GM18520 (cell line): ENCODE results near the gene CFAP90.
A peak's percentile ranks its signal among the peaks of the same experiment; 100 is the strongest.

ENCODE experiments used
- ATAC-seq: cut with Tn5 transposase; IDR thresholded peaks from one replicate; pipeline ENCODE4 v1.9.1; 2021; ENCODE audit not compliant: unreplicated experiment

The CFAP90 gene, protein sequence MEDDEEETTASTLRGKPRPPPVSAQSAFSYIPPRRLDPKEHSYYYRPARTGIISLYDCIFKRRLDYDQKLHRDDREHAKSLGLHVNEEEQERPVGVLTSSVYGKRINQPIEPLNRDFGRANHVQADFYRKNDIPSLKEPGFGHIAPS

DNA sequence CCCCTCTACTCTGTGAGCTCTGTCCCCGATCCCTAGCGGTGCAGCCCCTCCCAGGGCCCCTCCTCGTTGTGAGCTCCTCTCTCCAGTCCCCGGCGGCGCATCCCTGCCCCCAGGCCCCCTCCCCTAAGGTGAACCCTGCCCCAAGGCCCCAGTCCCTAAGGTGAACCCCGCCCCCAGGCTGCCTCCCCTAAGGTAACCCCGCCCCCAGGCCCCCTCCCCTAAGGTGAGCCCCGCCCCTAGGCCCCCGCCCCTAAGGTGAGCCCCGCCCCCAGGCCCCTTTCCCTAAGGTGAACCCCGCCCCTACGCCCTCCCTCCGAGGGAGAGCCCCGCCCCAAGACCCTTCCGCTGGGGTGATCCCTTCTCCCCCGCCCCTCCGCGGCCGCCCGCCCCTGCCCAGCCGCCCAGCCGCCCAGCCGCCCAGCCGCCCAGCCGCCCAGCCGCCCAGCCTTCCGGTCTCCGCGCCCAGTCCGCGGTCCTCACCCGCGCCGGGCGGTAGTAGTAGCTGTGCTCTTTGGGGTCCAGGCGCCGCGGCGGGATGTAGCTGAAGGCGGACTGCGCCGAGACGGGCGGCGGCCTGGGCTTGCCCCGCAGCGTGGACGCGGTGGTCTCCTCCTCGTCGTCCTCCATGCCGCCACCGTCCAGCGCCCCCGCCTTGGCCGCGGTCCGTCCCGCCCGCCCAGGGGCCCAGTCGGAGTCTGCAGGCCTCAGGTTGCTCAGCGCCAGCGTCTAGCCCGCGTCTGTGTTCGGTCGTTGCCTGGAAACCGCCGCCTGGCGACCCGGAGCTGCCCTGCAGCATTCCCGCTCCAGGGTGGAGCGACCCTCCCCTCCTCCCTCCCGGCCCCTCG is at the start of gene CFAP90:
CFAP90 (minus strand) TSS at position 739 of the 845 bp plus-strand sequence; CDS start at position 627, 112 bp downstream.
- no peak for ATAC-seq

DNA sequence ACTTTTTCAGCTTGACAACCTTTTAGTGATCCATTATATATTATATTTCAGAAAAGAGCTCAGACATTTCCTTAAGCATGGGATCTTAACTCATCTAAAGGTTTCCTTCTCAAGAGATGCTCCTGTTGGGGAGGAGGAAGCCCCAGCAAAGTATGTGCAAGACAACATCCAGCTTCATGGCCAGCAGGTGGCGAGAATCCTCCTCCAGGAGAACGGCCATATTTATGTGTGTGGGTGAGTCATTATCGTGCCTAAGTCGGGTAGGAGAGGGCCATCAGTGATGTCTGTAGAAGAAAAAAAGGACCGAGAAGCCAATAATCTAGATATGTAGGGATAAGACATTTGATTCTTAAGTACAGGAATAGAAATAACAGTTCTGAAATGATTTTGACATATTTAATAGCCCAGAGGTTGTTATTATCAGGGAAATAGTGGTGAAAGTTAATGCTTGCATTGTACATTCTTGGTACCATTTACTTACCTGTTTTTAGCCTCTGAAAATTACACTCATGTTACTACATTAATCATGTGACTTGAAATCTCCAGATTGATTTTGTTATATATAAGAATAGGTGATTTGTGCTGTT is 46.2 kb upstream of the CFAP90 start:
- no peak for ATAC-seq

DNA sequence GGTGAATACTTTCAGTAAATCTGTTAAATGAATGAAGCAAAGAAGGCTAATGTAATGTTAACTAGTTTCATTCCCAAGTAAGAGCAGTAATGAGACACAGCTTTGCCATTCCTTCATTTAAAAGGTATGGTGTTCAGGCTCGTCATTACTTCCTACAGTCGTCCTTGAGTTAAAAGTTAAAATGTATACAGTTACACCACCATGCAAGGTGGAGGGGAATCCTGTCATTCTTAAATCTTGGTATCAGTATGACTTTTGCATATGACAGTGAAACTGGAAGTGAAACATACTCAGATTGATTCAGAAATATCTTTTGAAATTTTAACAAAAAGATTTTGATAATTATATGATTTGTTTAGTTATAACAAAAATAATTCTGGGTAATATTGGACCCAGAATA is 43.9 kb upstream of the CFAP90 start:
- peak; percentile 99 for ATAC-seq

DNA sequence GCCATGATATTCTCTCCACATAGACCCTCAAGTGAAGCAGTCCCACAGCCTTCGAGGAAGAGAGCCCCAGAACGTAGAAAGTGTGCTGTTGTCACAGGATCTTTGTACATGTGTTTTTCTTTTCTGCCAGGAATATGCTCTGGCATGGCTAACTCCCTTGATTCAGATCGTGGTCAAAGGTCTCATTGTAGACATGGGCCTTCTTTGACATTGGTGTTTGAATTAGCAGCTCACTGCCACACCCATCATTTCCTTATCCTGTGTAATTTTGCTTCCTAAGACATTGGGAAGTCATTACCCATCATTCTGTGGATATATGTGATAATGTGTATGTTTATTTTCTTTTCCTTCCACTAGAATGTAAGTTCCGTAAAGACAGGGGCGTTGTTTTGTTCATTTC is 43.5 kb upstream of the CFAP90 start:
- no peak for ATAC-seq

DNA sequence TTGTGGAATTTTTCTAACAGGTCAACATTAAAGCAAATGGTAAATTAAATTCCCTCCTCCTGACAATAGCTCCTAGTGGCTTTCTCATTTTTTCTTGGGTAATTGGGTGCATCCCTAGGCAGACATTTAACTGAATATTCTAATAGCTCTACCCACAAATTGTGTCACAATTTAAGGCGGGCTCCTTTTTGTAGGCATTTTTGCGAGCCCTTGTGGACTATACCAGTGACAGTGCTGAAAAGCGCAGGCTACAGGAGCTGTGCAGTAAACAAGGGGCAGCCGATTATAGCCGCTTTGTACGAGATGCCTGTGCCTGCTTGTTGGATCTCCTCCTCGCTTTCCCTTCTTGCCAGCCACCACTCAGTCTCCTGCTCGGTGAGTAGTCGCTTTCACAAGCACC is 38.0 kb upstream of the CFAP90 start:
- no peak for ATAC-seq

DNA sequence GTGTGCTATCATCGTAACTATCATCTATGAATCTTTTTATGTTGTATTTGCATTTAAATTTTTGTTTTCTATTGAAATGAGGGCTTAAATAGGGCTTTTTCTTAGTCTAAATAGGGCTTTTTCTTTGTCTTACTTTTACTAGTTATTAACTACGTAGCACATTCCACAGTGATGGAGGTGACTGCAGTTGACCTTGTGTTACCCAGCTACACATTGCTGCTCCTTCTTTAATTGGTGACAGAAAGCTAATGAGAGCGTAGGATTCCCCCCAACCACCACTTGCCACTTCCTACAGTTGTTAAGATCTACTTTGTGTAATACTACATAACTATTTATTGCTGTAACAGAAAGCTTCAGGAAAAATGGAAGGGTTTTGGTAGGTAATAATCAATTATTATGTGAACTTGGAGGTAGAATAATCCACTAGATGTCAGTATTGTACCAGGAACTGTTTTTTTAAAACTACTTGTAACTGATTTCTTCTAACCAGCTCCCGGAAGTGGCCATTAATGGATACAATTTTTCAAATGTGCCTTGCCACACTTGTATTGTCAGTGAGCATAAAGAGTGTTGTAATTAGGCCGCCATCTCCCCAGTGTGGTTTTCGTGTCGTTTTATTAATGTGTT is 36.0 kb upstream of the CFAP90 start:
- peak; percentile 63 for ATAC-seq

DNA sequence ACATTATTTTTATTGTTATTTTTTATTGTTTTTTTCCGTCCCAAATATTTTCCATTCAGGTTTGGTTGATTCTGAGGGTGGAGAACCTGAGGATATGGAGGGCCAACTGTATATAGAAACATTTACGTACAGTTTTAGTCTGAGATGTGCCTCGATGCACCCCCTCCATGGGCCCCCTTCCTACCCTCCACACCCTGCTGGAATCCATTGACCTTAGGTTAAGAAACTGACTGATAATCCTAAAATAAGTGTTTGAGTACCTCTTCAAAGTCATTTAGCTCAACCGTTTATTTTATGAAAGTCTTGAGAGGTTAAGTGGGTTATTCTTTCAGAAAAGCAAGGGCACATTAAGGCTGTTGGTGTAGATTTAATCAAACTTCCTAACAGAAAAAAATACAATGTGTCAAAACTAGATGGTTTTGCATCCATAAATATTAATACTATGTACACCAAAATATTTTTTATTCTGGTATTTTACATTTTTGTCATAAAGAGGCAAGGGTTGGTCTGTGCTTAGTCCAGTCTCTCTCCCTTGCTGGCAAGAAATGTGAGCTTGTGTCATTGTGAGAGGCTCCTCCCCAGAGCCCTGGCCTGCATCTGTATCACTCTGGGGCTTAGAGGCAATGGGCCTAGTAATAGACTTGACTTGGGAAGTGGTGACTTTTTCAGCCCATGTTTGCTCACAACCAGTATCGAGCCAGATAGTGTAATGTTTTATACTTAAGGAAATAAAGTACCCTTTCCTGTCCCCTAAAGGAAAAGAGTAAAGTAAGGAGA is 33.7 kb upstream of the CFAP90 start:
- no peak for ATAC-seq

DNA sequence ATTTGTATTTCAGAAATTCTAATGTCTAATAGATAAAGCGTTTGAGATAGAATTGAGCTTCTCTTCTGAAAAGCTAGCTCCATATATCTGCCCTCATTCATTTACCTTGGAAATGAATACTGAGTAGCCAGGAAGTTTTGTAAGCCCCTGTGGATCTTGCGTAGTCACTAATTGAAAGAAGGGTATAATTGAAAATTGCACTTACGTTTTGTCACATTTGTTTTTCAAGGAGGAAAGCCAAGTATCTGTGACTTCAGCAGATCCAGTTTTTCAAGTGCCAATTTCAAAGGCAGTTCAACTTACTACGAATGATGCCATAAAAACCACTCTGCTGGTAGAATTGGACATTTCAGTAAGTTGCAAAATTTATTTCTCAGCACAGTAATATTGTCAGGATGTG is 32.0 kb upstream of the CFAP90 start:
- ATAC-seq, result no peak

DNA sequence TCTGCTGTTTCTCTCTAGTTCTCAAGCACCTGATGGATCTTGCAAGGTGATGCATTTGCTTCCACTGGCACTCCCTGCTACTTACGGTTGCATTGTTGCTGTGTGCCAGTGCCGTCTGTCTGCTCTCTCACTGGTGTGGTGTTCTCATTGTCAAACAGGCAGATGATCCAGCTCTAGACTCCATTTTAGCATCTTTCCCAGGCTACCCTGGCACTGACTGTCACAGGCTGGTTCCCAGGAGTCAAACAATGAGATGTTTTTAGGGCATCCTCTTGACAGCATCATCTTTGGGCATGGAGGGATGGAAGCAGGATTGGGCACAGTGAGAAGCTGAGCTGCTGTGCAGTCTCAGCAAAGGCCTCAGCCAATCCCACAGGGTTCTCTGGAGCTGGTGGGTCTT is 30.9 kb upstream of the CFAP90 start:
- ATAC-seq, result no peak

DNA sequence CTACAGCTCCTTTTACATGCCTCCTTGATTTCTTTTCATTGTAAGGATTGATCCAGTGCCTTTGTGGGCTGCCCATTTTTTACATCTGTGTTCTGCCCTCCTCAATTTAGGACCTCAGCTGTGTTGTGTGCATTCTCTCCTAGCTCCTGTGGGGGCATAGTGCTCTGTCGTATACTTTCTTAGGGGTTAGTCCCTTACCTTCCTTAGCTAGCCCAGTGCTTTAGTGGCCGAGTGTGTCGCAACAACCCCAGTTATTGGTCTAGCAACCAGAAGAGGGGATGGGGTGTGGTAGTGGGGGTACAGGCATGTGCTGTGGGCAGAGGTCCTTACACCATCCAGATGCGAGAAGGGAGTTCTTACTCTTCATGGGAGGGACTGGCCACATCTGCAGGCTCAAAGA is 30.2 kb upstream of the CFAP90 start:
- no peak for ATAC-seq

DNA sequence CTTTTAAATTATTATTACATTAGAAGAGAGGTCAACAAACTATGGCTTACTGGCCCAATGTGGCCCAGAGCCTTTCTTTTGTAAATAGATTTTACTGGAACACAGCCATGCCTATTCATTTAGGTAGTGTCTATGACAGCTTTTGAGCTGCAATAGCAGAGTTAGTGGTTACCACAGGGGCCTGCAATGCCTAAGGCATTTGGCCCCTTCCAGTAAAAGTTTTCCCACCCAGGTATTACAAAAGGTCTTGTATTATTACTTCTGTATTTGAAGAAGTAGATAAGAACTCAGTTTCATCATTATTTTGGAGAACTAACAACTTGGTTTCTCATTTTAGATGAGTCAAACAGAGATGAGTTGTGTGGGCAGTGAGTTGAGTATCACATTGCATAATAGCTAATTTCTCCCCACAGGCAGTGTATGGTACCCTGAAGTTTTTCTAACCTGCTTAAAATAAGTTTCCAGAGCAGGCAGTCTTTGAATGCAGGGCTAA is 27.5 kb upstream of the CFAP90 start:
- peak; percentile 96 for ATAC-seq

DNA sequence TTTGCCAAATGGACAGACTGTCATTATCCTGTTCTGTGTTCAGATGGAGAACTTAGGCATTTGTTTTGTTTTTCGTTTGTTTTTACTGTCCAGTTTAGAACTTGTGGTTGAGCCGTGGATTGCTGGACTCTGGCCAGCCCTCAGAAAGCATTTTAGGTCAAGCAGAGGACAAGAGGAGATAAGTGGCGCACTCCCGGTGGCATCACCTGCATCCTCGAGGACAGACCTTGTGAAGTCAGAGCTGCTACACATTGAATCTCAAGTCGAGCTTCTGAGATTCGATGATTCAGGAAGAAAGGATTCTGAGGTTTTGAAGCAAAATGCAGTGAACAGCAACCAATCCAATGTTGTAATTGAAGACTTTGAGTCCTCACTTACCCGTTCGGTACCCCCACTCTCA is 26.9 kb upstream of the CFAP90 start:
- ATAC-seq, result no peak

DNA sequence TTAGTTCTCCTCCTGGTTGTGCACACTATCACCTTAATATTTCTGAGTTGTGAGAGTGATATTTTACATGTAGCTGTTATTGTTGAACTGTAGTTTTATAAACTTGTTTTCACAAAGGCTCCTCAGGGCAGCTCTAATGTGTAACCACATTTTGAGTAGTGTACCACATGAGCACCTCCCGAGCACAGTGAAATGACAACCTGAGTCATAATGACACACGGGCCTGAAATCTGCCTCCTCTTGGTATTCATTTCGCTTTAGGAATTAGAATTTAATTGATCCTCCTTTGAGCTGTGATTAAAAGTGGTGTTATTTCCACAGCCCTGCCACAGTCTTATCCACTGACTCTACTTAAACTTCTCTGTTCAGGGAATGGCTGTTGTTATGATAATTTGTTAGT is 25.9 kb upstream of the CFAP90 start:
- peak; percentile 39 for ATAC-seq

DNA sequence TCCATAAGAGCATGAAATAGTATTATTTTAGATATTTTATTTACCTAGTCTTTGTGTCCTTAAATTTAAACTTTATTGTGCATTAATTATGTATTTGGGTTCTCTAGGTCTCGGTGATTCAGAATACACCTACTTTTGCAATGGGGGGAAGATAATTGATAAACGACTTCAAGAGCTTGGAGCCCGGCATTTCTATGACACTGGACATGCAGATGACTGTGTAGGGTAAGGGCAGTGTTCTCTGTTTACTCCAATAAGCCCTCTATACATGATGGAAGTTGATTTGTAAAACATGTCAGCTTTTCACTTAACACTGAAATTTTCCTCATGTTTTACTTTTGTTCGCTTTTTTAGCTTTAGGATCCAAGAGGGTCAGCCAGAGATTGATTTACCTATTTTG is 24.2 kb upstream of the CFAP90 start:
- no peak for ATAC-seq

DNA sequence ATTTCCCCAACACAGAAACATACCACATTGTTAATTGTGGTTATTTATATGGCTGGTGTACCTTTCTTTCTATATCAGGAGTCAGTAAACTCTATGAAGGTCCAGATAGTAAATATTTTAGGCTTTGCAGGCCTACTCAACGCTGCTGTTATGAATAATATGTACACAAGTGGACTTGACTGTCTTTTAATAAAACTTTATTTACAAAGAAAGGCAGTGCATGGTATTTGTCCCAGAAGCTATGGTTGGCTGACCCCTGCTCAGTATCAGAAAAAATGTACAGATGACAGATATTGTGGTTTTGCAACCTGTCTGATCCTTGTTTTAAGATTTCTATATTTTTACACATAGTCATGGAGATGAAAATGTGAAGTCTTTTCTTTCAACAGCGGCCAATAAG is 23.7 kb upstream of the CFAP90 start:
- ATAC-seq, result no peak

DNA sequence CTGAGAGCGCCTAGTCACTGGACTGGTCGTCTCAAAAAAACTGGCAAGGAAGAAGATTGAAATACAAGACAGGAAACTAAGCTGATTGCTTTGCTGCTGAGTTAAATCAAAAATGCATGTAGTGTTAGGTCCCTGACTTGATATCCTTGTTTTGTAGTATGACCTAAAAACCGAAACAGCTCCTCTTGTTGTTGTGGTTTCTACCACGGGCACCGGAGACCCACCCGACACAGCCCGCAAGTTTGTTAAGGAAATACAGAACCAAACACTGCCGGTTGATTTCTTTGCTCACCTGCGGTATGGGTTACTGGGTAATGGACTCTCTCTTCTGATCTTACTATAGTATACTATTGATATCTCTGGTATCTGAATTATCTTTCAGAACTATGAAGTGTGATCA is 22.3 kb upstream of the CFAP90 start:
- no peak for ATAC-seq

DNA sequence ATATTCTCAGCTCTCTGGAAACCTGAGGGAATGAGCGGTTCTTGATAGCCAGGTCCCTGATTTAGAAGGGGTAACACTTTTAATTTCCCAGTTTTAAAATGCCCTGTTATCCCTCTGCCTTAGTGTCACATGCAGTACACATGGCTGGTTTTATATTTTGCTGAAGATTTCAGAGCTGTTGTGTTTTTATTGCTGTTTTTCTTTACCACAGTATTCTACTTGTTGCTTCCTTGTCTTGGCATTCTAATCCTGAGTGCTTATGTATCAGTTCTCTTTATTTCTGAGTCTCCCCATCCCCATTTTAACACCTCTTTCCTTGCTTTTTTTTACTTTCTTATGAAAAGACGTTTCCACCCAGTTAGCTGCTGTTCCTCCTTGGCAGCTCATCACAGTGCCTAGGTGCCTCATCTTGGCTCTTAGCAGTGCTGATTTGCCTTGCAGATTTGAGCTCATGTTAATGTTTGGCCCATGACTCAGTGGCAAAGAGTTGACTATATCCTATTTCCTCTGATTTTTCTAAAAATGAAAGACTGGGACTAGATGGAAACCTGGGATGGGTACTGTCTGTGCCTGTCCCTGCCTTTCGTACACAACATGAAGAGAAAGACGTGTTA is 21.7 kb upstream of the CFAP90 start:
- ATAC-seq, result no peak

DNA sequence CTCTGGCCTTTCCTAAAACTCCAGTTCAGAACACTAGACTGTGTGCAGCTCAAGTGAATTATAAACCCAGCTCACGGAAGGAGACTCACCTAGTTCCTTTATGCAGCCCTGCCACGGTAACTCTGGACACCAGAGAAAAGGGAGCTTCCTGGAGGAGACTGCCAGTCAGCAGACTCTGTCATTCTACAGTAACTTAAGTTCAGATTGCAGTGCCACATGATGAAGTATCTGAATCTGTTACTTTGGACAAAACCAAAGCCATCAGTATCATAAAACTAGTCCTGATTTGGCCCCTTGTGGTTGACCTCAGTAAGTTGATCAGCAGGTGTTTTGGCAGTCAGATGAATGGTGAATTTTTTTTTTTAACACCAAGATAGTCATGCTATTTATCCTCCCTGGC is 20.7 kb upstream of the CFAP90 start:
- ATAC-seq, result peak; percentile 20

DNA sequence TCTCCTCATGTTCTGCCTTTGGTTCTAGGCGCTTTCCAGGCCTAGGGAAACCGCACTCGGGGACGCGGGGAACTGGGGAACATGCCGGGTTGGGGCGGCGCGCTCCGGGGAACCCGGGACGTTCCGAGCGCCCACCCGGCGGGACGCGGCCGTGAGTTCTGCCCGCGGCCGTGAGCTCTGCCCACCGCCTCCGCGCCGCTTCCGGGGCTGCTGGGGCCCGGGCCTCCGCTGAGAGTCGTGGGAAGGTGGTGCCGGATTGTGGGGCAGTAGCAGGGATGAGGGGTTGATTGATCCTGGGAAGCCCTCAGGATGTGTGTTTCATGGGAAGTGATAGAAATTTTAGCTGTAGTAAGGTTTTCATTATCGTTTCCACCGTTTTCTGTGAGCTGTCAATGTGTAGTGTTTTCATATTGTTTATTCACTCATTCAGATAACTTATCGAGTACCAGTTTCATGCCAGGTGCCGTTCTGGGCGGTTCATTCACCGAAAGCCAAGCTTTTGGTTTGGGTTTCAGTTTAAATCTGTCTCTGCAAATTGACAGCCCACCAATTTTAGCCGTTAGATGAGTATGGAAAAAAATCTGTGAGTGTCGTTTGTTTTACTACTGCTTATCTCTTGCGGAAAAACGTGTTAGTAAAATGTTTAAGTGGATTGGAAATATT is 18.7 kb upstream of the CFAP90 start:
- ATAC-seq, result no peak
